ENCODE data around the gene TSPEAR.

The TSPEAR gene

DNA sequence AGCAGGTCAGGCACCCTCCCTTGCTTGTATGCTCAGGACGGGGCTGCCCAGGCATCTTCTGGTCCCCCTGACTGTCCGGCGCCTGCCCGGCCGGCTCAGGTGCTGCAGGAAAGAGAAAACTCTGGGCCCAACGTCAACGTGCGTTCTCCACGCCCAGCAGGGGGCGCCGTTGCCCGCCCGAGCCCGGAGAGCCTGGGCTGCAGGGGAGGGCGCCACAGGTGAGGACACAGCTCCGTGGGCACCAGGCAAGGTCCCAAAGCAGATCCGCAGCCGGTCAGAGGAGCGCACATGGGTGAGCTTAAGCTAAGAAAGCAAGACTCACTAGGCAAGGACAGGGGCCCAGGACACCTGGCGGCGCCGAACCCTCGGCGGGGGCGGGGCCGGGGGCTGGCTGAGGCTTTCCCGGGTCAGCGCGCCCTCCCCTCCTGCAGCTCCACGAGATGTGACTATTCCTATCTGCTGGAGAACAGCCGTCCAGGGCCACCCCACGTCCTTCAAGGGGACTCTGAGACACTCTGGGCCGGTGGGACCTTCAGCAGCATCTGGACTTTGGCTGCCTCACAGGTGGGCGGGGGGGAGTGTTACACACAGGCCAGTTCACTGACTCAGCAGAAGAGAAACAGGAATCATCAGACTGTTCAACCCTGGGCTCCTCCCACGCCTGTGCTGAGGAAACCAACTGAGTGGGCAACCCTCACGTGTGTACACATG is 200.7 kb downstream of the TSPEAR start:
- Histone ChIP-seq H3K9me2 (replicated peaks; ENCODE audit: insufficient read depth, low read length) (no peaks in the 10 kb centered on the region), H3K4me2 (ENCODE audit: low read depth, low read length, poor library complexity, severe bottlenecking) (no peak overlapping the region), H3F3A (ENCODE audit: insufficient read depth) (no peaks in the 10 kb centered on the region), H3K9me3 (ENCODE audit: insufficient read depth, low read length) (no peaks in the 10 kb centered on the region), H3K27ac (ENCODE audit: low read depth, low read length) (no peak overlapping the region), H3K4me3 (ENCODE audit: insufficient read depth, low read length, poor library complexity, severe bottlenecking) (no peak overlapping the region), H3K27me3 (ENCODE audit: low read length) (no peaks in the 10 kb centered on the region), H3K9ac (ENCODE audit: low read length) (no peak overlapping the region), H3K79me2 (ENCODE audit: insufficient read depth, low read length) (no peaks in the 10 kb centered on the region), H3K36me3 (ENCODE audit: low read length) (no peaks in the 10 kb centered on the region), H4K20me1 (ENCODE audit: low read depth, low read length) (no peaks in the 10 kb centered on the region), H2AFZ (ENCODE audit: low read depth, low read length, severe bottlenecking) (no peak overlapping the region)
- TF ChIP-seq EZH2phosphoT487 (conservative IDR thresholded peaks at IDR 0.05; ENCODE audit: low read length), result no peak
- TF ChIP-seq, protein P1, sequence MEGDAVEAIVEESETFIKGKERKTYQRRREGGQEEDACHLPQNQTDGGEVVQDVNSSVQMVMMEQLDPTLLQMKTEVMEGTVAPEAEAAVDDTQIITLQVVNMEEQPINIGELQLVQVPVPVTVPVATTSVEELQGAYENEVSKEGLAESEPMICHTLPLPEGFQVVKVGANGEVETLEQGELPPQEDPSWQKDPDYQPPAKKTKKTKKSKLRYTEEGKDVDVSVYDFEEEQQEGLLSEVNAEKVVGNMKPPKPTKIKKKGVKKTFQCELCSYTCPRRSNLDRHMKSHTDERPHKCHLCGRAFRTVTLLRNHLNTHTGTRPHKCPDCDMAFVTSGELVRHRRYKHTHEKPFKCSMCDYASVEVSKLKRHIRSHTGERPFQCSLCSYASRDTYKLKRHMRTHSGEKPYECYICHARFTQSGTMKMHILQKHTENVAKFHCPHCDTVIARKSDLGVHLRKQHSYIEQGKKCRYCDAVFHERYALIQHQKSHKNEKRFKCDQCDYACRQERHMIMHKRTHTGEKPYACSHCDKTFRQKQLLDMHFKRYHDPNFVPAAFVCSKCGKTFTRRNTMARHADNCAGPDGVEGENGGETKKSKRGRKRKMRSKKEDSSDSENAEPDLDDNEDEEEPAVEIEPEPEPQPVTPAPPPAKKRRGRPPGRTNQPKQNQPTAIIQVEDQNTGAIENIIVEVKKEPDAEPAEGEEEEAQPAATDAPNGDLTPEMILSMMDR (IDR thresholded peaks at IDR 0.05; ENCODE audit: insufficient read depth, low read length, poor library complexity, severe bottlenecking), result peak; percentile 80

DNA sequence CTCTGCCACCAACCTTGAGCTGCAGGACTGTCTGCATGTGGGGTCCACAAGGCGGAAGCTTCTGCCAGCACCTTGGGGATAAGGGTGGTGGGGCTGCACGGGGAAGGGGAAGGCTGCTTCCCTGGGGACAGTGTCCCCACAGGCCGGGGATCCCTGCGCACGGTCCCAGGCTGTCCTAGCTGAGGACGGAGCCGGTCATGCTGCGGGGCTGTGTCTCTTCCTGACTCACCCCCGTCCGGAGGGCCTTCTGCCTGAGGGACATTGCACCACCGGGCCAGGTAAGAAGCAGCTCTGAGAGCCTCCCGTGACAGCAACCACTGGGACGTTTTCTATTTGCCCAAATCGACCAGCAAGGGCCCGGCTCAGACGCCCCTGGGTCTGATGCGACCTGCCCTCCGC is 201.3 kb downstream of the TSPEAR start:
- Histone ChIP-seq H3K9ac (ENCODE audit: low read length) (no peak overlapping the region), H3K9me3 (ENCODE audit: insufficient read depth, low read length) (no peaks in the 10 kb centered on the region), H4K20me1 (ENCODE audit: low read depth, low read length) (no peaks in the 10 kb centered on the region), H3K79me2 (ENCODE audit: insufficient read depth, low read length) (no peaks in the 10 kb centered on the region), H3K4me3 (ENCODE audit: insufficient read depth, low read length, poor library complexity, severe bottlenecking) (no peak overlapping the region), H3K9me2 (replicated peaks; ENCODE audit: insufficient read depth, low read length) (no peaks in the 10 kb centered on the region), H3F3A (ENCODE audit: insufficient read depth) (no peaks in the 10 kb centered on the region), H3K36me3 (ENCODE audit: low read length) (no peaks in the 10 kb centered on the region), H3K4me2 (ENCODE audit: low read depth, low read length, poor library complexity, severe bottlenecking) (no peak overlapping the region), H3K27ac (ENCODE audit: low read depth, low read length) (no peak overlapping the region), H2AFZ (ENCODE audit: low read depth, low read length, severe bottlenecking) (no peak overlapping the region), H3K27me3 (ENCODE audit: low read length) (no peaks in the 10 kb centered on the region)
- TF ChIP-seq, protein P1 (IDR thresholded peaks at IDR 0.05; ENCODE audit: insufficient read depth, low read length, poor library complexity, severe bottlenecking), result no peak
- TF ChIP-seq EZH2phosphoT487 (conservative IDR thresholded peaks at IDR 0.05; ENCODE audit: low read length), result no peak

GRCh38 chr21:44509539-44509938 is 201.8 kb downstream of the TSPEAR start:
- Histone ChIP-seq H3K79me2 (ENCODE audit: insufficient read depth, low read length) (no peaks in the 10 kb centered on the region), H3K9ac (ENCODE audit: low read length) (no peak overlapping the region), H3K36me3 (ENCODE audit: low read length) (no peaks in the 10 kb centered on the region), H3K27ac (ENCODE audit: low read depth, low read length) (no peak overlapping the region), H4K20me1 (ENCODE audit: low read depth, low read length) (no peaks in the 10 kb centered on the region), H3F3A (ENCODE audit: insufficient read depth) (no peaks in the 10 kb centered on the region), H3K9me3 (ENCODE audit: insufficient read depth, low read length) (no peaks in the 10 kb centered on the region), H3K4me3 (ENCODE audit: insufficient read depth, low read length, poor library complexity, severe bottlenecking) (no peak overlapping the region), H3K4me2 (ENCODE audit: low read depth, low read length, poor library complexity, severe bottlenecking) (no peak overlapping the region), H2AFZ (ENCODE audit: low read depth, low read length, severe bottlenecking) (no peak overlapping the region), H3K27me3 (ENCODE audit: low read length) (no peaks in the 10 kb centered on the region), H3K9me2 (replicated peaks; ENCODE audit: insufficient read depth, low read length) (no peaks in the 10 kb centered on the region)
- no peak for TF ChIP-seq EZH2phosphoT487 (conservative IDR thresholded peaks at IDR 0.05; ENCODE audit: low read length)
- TF ChIP-seq, protein P1 (IDR thresholded peaks at IDR 0.05; ENCODE audit: insufficient read depth, low read length, poor library complexity, severe bottlenecking), result no peak

All from SU-DHL-6 (cell line).